Adrenal gland (tissue), 5 donors: ENCODE results near the gene IFI35.

Experiments used
- CTCF ChIP-seq, 6 experiments: fragments of 450-650 bp in 4 of 6; fragments of 200-600 bp in 2 of 6; sonication (generic) in 1 of 6; IDR thresholded peaks; 1 replicate in 5 of 6; 2 replicates in 1 of 6; pipeline versions ENCODE4 v1.5.1 to v1.8.0; 2016 to 2021; ENCODE audit warnings: antibody characterized with exemption in 6 of 6, mild to moderate bottlenecking in 2 of 6, moderate library complexity in 1 of 6
- POLR2A ChIP-seq, 2 donors: fragments of 450-650 bp; IDR thresholded peaks; one replicate each; pipeline ENCODE4 v1.6.1; 2017; ENCODE audit warnings: antibody characterized with exemption in 2 of 2, mild to moderate bottlenecking in 2 of 2, moderate library complexity in 1 of 2
- donor health status: DM: no; HTN: no; CAD: no.

- TF ChIP-seq POLR2A (IDR thresholded peaks at IDR 0.05) (no peak), CTCF (IDR thresholded peaks at IDR 0.05) (no peak)
Observed at GRCh38 chr17:43043307-43043706, 36.7 kb downstream of the IFI35 start.
